Epithelial cell of proximal tubule (primary cell): ENCODE measurements around the gene AFAP1. TPM values are rescaled to one million over a fixed set of nuclear protein-coding genes. Genes with fewer than 3 reads are reported as not detected.

ENCODE experiments used
- DNase-seq: peaks from one replicate; pipeline ENCODE4 v3.0.0-alpha.2; 2011; ENCODE audit warnings: low read depth
- H3K4me3 ChIP-seq: 2 replicates; pipeline ENCODE4 v1.5.1; 2011; ENCODE audit warnings: low read depth, mild to moderate bottlenecking, low read length
- CTCF ChIP-seq: conservative IDR thresholded peaks from 2 replicates; pipeline ENCODE4 v1.5.1; 2012; ENCODE audit warnings: low read depth, mild to moderate bottlenecking, low read length
- total RNA-seq: library from RNA; depleted of rRNA; stranded (reverse); fragments of >200 nt; gene quantifications from 2 replicates; pipeline ENCODE4 v1.2.3, GENCODE V29; 2015

The AFAP1 gene
- total RNA-seq, 1 donor from 2014 or later: 26.2 TPM

GRCh38 chr4:7964459-7964858 is 24.8 kb upstream of the AFAP1 start:
- H3K4me3 ChIP-seq: no peak overlapping the region
- DNase-seq: no peak
- TF ChIP-seq CTCF: no peak

GRCh38 chr4:7963691-7964090 is 24.0 kb upstream of the AFAP1 start:
- no peak for DNase-seq
- TF ChIP-seq CTCF: no peak
- no peak overlapping the region for H3K4me3 ChIP-seq

GRCh38 chr4:7962609-7963508 is 23.2 kb upstream of the AFAP1 start:
- DNase-seq: no peak
- TF ChIP-seq CTCF: no peak
- H3K4me3 ChIP-seq: no peak overlapping the region

GRCh38 chr4:7960790-7961655 is 21.4 kb upstream of the AFAP1 start:
- H3K4me3 ChIP-seq: no peak overlapping the region
- TF ChIP-seq CTCF: no peak
- DNase-seq: no peak

- no peak for DNase-seq
- no peak for TF ChIP-seq CTCF
- no peak overlapping the region for H3K4me3 ChIP-seq
Measured at GRCh38 chr4:7960017-7960789, 20.5 kb upstream of the AFAP1 start.

- no peak for TF ChIP-seq CTCF
- no peak overlapping the region for H3K4me3 ChIP-seq
- no peak for DNase-seq
Measured at GRCh38 chr4:7959078-7959477, 19.4 kb upstream of the AFAP1 start.
